ENCODE data around the gene DPM2. TPM values are rescaled to one million over a fixed set of nuclear protein-coding genes. Genes with fewer than 3 reads are reported as not detected.

Gene DPM2
- total and polyA plus RNA-seq, 2 experiments from 2014 or later = 36.6 to 92.4 TPM

- no peak for TF ChIP-seq STAT1 (IDR thresholded peaks at IDR 0.05; ENCODE audit: unreplicated experiment)
- TF ChIP-seq POLR2AphosphoS5 (IDR thresholded peaks at IDR 0.05; ENCODE audit: low read depth) = no peak
- TF ChIP-seq ZNF462 (CRISPR knock-in tag; IDR thresholded peaks at IDR 0.05) = no peak
- TF ChIP-seq CTCF (conservative IDR thresholded peaks at IDR 0.05; ENCODE audit: low read depth in 2 of 2) = no peak
- TF ChIP-seq REST (IDR thresholded peaks at IDR 0.05; ENCODE audit: unreplicated experiment) = no peak
- no peak for TF ChIP-seq CREB1 (CRISPR knock-in tag; IDR thresholded peaks at IDR 0.05; ENCODE audit: low read depth)
- TF ChIP-seq NANOG (IDR thresholded peaks at IDR 0.05; ENCODE audit: borderline replicate concordance) = no peak
- TF ChIP-seq ZNF331 (CRISPR knock-in tag; IDR thresholded peaks at IDR 0.05; ENCODE audit: low read depth) = no peak
- TF ChIP-seq ZNF114 (CRISPR knock-in tag; IDR thresholded peaks at IDR 0.05) = no peak
- no peak for TF ChIP-seq EZH2phosphoT487 (IDR thresholded peaks at IDR 0.05; ENCODE audit: unreplicated experiment)
- TF ChIP-seq, protein P1, sequence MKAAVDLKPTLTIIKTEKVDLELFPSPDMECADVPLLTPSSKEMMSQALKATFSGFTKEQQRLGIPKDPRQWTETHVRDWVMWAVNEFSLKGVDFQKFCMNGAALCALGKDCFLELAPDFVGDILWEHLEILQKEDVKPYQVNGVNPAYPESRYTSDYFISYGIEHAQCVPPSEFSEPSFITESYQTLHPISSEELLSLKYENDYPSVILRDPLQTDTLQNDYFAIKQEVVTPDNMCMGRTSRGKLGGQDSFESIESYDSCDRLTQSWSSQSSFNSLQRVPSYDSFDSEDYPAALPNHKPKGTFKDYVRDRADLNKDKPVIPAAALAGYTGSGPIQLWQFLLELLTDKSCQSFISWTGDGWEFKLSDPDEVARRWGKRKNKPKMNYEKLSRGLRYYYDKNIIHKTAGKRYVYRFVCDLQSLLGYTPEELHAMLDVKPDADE (IDR thresholded peaks at IDR 0.05) = no peak
- no peak for TF ChIP-seq EZH2 (IDR thresholded peaks at IDR 0.05; ENCODE audit: low read depth, unreplicated experiment)
- TF ChIP-seq JUNB (IDR thresholded peaks at IDR 0.05; ENCODE audit: unreplicated experiment) = no peak
- H2AFZ ChIP-seq = no peak overlapping the region
- peaks cover 19% of the 10 kb centered on the region for H3K4me1 Mint-ChIP-seq
- no peaks in the 10 kb centered on the region for H3K9me2 ChIP-seq (ENCODE audit: insufficient read depth)
- peaks cover 12% of the 10 kb centered on the region for H4K20me1 ChIP-seq (replicated peaks; ENCODE audit: insufficient read depth)
- peaks cover 66% of the 10 kb centered on the region for H3K79me2 ChIP-seq (replicated peaks; ENCODE audit: insufficient read depth)
- H3K4me1 ChIP-seq (ENCODE audit: insufficient read depth) = peaks cover 8% of the 10 kb centered on the region; the same call in 1 of the 2 replicates
- DNase-seq (ENCODE audit: low spot score) (no peak), ATAC-seq (no peak)
- H3K4me2 ChIP-seq = no peak overlapping the region
- H3K4me3 Mint-ChIP-seq = no peak overlapping the region
- H3K27ac ChIP-seq (ENCODE audit: low read depth) = no peak overlapping the region
- H3K36me3 ChIP-seq (ENCODE audit: insufficient read depth) = no peaks in the 10 kb centered on the region
- no peaks in the 10 kb centered on the region for H3K27me3 ChIP-seq (ENCODE audit: insufficient read depth)
- peaks cover 3% of the 10 kb centered on the region; the same call in 1 of the 3 replicates for H3K36me3 Mint-ChIP-seq (ENCODE audit: low read depth)
- no peaks in the 10 kb centered on the region for H3K9me3 Mint-ChIP-seq
- 0 out of 2 replicates have a peak, but pooled peaks cover 3% of the 10 kb centered on the region for H3F3A ChIP-seq (replicated peaks; ENCODE audit: low read depth)
- H3K4me3 ChIP-seq = no peak overlapping the region
- H3K27ac Mint-ChIP-seq = no peak overlapping the region
- peaks cover 10% of the 10 kb centered on the region for H3K27me3 Mint-ChIP-seq (ENCODE audit: insufficient read depth, low read depth, poor library complexity)
Observed at GRCh38 chr9:127953768-127954505, 16.3 kb upstream of the DPM2 start.
